GM23248 (cell line): ENCODE results near the gene SF3B6. TPM values are rescaled to one million over a fixed set of nuclear protein-coding genes. Genes with fewer than 3 reads are reported as not detected.

ENCODE experiments used
- DNase-seq: peaks from one replicate; pipeline ENCODE4 v3.0.0-alpha.2; 2015
- H2AFZ ChIP-seq: fragments of 200-600 bp; sonication (generic); 2 replicates; pipeline ENCODE4 v1.6.1; 2016; ENCODE audit warnings: antibody characterized with exemption
- H3F3A ChIP-seq: fragments of 200-600 bp; sonication (generic); 2 replicates; pipeline ENCODE4 v1.6.1; 2016; ENCODE audit warnings: mild to moderate bottlenecking, antibody characterized with exemption, mixed run types; ENCODE audit not compliant: insufficient read depth
- H3K27ac ChIP-seq: fragments of 200-600 bp; sonication (generic); 2 replicates; pipeline ENCODE4 v1.5.1; 2016; ENCODE audit warnings: mild to moderate bottlenecking
- H3K27me3 ChIP-seq: fragments of 200-600 bp; sonication (generic); replicated peaks from 2 replicates; pipeline ENCODE4 v1.6.1; 2016; ENCODE audit warnings: mild to moderate bottlenecking; ENCODE audit not compliant: insufficient read depth
- H3K36me3 ChIP-seq: fragments of 200-600 bp; sonication (generic); 2 replicates; pipeline ENCODE4 v1.6.1; 2016; ENCODE audit warnings: low read depth, mild to moderate bottlenecking
- H3K4me1 ChIP-seq: fragments of 200-600 bp; sonication (generic); 2 replicates; pipeline ENCODE4 v1.6.1; 2016; ENCODE audit warnings: mild to moderate bottlenecking; ENCODE audit not compliant: insufficient read depth
- H3K4me2 ChIP-seq: fragments of 200-600 bp; sonication (generic); one replicate; pipeline ENCODE4 v1.6.1; 2016; ENCODE audit warnings: mild to moderate bottlenecking; ENCODE audit not compliant: unreplicated experiment
- H3K4me3 ChIP-seq: fragments of 200-600 bp; sonication (generic); 2 replicates; pipeline ENCODE4 v1.5.1; 2016; ENCODE audit warnings: mild to moderate bottlenecking
- H3K79me2 ChIP-seq: fragments of 200-600 bp; sonication (generic); 2 replicates; pipeline ENCODE4 v1.6.1; 2016; ENCODE audit warnings: mild to moderate bottlenecking; ENCODE audit not compliant: insufficient read depth
- H3K9ac ChIP-seq: fragments of 200-600 bp; sonication (generic); 2 replicates; pipeline ENCODE4 v1.6.1; 2016; ENCODE audit warnings: mild to moderate bottlenecking
- H3K9me2 ChIP-seq: fragments of 200-600 bp; sonication (generic); 2 replicates; pipeline ENCODE4 v1.6.1; 2016; ENCODE audit warnings: mixed run types, mild to moderate bottlenecking, moderate library complexity; ENCODE audit not compliant: insufficient read depth
- H3K9me3 ChIP-seq: fragments of 200-600 bp; sonication (generic); one replicate; pipeline ENCODE4 v1.6.1; 2017; ENCODE audit warnings: low read depth
- H4K20me1 ChIP-seq: fragments of 200-600 bp; sonication (generic); 2 replicates; pipeline ENCODE4 v1.6.0; 2016; ENCODE audit not compliant: insufficient read depth
- EZH2 ChIP-seq: fragments of 200-600 bp; sonication (generic); IDR thresholded peaks from 2 replicates; pipeline ENCODE4 v1.6.1; 2018; ENCODE audit warnings: antibody characterized with exemption, mild to moderate bottlenecking; ENCODE audit not compliant: insufficient read depth, poor library complexity, severe bottlenecking
- EZH2phosphoT487 ChIP-seq: fragments of 200-600 bp; sonication (generic); IDR thresholded peaks from 2 replicates; pipeline ENCODE4 v1.6.1; 2018; ENCODE audit warnings: antibody characterized with exemption, moderate library complexity, mild to moderate bottlenecking, low read depth; ENCODE audit not compliant: insufficient read depth
- WGBS, 2 experiments: methylation state at CpG; one replicate each; pipeline ENCODE4 v1.1.6; 2015 to 2017; ENCODE audit warnings: low lambda C conversion rate in 2 of 2, low coverage in 1 of 2; ENCODE audit errors: missing lambda C conversion rate in 2 of 2; 5-methylcytosine and 5-hydroxymethylcytosine counted together
- in situ Hi-C: fragments of 300-500 bp; cut with MboI; formaldehyde crosslinking; loops from 2 replicates; pipeline ENCODE4 v1.15.0; 2020
- polyA plus RNA-seq: library from polyadenylated mRNA; unstranded; fragments of >200 nt; fragmentation: Nextera tagmentation; extraction: Ambion mirVana; gene quantifications from 2 replicates; pipeline ENCODE4 v1.2.1, GENCODE V29; 2016
- total RNA-seq: library from RNA; depleted of rRNA; stranded (reverse); fragments of >200 nt; shearing (Covaris generic); gene quantifications from 2 replicates; pipeline ENCODE4 v1.2.3, GENCODE V29; 2014

Gene SF3B6
- total and polyA plus RNA-seq, 2 experiments from 2014 or later = 101 to 287 TPM

DNA sequence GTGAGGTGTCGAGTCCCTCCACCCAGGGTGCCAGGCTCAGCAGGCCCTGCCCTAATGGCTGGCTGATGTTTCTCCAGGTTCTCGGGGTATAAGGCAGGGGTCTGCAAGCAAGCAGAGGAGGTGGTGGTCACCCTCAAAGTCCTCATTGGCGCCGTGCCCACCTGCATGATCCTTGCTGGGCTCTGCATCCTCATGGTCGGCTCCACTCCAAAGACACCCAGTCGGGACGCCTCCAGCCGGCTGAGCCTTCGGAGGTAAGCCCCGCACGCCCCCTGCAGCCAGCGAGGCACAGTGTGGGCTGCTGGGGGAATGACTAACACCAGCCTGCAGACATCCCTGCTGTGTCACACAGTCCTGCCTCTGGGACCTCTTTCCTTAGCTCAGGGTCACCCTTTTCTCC is 52.1 kb downstream of the SF3B6 start:
- Histone ChIP-seq H3K9ac (no peak overlapping the region), H3K9me3 (no peaks in the 10 kb centered on the region), H4K20me1 (no peaks in the 10 kb centered on the region), H3K4me3 (no peak overlapping the region), H3K27ac (no peak overlapping the region), H3K36me3 (no peaks in the 10 kb centered on the region), H3K4me2 (no peak overlapping the region), H3K9me2 (no peaks in the 10 kb centered on the region), H3K4me1 (peaks cover 4% of the 10 kb centered on the region; the same call in 1 of the 2 replicates), H3K27me3 (no peaks in the 10 kb centered on the region), H3K79me2 (no peaks in the 10 kb centered on the region), H3F3A (no peaks in the 10 kb centered on the region), H2AFZ (no peak overlapping the region)
- in situ Hi-C loops = no loop called here
- WGBS, 2 experiments = 48 to 51% methylated on average over 11 to 12 of the region's 12 CpGs
- peak; percentile 63 for DNase-seq
- TF ChIP-seq EZH2phosphoT487 (no peak), EZH2 (no peak)

DNA sequence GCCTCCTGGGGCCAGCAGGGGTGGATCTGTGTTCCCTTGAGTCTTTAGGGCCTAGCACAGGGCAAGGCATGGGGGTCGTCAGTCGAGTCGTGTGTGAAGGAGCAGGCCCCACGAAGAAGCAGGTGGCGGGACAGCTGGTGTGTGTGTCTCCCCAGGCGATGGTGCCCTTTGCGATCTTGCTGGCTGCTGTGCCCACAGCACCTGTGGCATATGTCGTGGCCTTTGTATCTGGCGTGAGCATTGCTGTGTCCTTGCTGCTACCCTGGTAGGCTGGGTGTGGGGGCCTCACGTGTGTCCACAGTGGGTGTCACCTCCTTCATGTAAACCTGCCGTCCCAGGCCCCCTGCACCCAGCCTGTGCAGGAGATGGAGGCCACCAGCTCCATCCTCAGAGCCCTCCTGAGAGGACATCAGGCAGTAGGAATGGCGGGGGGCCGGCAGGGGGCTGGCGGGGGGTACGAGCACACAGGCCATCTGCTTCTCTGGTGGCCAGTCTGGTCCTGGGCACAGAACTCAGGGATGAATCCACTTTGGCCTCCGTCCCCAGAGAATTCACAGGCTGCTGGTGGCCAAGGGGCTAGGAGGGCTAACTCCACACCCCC is 53.1 kb downstream of the SF3B6 start:
- no peaks in the 10 kb centered on the region for H3F3A ChIP-seq
- H3K9me3 ChIP-seq = no peaks in the 10 kb centered on the region
- H3K27ac ChIP-seq = no peak overlapping the region
- no peak for DNase-seq
- no peak overlapping the region for H2AFZ ChIP-seq
- 87 to 93% methylated on average over 15 to 16 of the region's 16 CpGs for WGBS, 2 experiments
- H3K9me2 ChIP-seq = no peaks in the 10 kb centered on the region
- no peak overlapping the region for H3K4me2 ChIP-seq
- TF ChIP-seq EZH2phosphoT487 (no peak), EZH2 (no peak)
- no peak overlapping the region for H3K4me3 ChIP-seq
- no peaks in the 10 kb centered on the region for H3K36me3 ChIP-seq
- H4K20me1 ChIP-seq = no peaks in the 10 kb centered on the region
- in situ Hi-C loops = no loop called here
- no peaks in the 10 kb centered on the region for H3K27me3 ChIP-seq
- H3K4me1 ChIP-seq = peaks cover 4% of the 10 kb centered on the region; the same call in 1 of the 2 replicates
- H3K79me2 ChIP-seq = no peaks in the 10 kb centered on the region
- H3K9ac ChIP-seq = no peak overlapping the region

DNA sequence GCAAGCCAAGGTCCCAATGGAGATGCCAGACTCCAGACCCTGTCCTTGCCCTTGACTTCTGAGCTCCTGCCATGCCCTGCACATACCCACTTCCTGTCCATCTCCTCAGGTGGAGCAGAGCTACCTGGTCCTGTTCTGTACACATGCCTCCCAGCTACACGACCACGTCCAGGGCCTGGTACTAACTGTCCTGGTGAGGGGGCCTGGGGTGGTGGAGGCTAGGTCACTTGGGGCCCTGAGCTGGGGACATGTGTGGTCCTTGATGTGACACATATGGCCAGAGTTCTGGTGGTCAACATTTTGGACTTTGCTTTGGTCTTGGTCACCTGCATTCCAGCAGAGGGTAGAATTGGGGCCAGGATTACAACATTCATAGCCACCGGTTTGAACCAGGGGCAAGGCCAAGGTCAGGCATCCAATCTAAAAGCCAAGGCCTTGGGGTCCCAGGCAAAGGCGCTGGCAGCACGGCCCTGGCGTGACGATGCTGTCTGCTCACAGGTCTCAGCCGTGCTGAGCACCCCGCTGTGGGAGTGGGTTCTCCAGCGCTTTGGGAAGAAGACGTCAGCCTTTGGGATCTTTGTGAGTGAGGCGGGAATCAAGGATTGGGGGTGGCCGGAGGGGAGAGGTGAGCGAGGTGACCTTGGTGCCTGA is 53.7 kb downstream of the SF3B6 start:
- TF ChIP-seq EZH2phosphoT487 (no peak), EZH2 (no peak)
- H3K9me2 ChIP-seq = no peaks in the 10 kb centered on the region
- no peak overlapping the region for H3K4me2 ChIP-seq
- H3K4me1 ChIP-seq = peaks cover 4% of the 10 kb centered on the region; the same call in 1 of the 2 replicates
- in situ Hi-C loops = no loop called here
- H4K20me1 ChIP-seq = no peaks in the 10 kb centered on the region
- no peaks in the 10 kb centered on the region for H3K36me3 ChIP-seq
- no peak overlapping the region for H3K9ac ChIP-seq
- 89 to 91% methylated on average over 12 to 14 of the region's 14 CpGs for WGBS, 2 experiments
- H3K27ac ChIP-seq = no peak overlapping the region
- no peaks in the 10 kb centered on the region for H3K79me2 ChIP-seq
- no peak overlapping the region for H3K4me3 ChIP-seq
- no peaks in the 10 kb centered on the region for H3F3A ChIP-seq
- H2AFZ ChIP-seq = no peak overlapping the region
- H3K27me3 ChIP-seq = no peaks in the 10 kb centered on the region
- H3K9me3 ChIP-seq = no peaks in the 10 kb centered on the region
- no peak for DNase-seq

DNA sequence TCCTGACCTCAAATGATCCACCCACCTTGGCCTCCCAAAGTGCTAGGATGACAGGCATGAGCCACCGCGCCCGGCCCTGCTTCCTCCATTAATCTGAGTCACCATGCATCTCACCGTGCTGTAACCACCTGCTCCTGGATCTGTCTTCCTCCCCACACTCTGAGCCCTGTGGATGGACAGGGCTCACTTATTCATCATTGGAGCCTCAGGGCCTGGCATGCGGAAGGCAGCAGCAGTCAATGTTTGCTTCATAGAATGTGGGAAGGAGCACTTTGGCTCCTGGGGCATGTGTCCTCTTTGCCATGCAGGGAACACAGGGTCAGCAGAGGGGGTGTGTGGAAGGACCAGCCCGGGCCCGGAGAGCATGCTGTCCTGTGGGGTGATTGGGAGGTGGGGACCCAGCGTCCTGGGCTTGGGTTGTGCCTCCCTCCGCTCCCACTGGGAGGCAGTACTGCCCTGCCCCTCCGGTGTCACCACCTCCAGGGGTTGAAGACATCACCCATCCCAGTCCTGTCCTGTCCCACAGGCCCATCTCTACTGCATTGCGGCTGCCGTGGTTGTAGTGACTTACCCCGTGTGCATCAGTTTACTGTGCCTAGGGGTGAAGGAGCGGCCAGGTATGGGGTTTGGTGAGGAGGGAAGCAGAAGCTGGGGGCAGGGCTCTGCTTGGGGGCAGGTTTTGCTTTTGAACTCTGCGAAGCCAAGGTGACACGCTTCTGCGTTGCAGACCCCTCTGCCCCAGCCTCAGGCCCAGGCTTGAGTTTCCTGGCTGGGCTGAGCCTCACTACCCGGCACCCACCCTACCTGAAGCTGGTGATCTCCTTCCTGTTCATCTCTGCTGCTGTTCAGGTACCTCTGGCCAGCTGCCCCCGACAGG is 54.8 kb downstream of the SF3B6 start:
- peak; percentile 19 for DNase-seq
- H3K9me3 ChIP-seq = no peaks in the 10 kb centered on the region
- no peaks in the 10 kb centered on the region for H3F3A ChIP-seq
- no peaks in the 10 kb centered on the region for H3K27me3 ChIP-seq
- H3K4me3 ChIP-seq = no peak overlapping the region
- H2AFZ ChIP-seq = no peak overlapping the region
- H3K4me1 ChIP-seq = peaks cover 4% of the 10 kb centered on the region
- no peak overlapping the region for H3K4me2 ChIP-seq
- WGBS, 2 experiments = 74 to 75% methylated on average over 19 of the region's 19 CpGs
- no peaks in the 10 kb centered on the region for H3K79me2 ChIP-seq
- TF ChIP-seq EZH2 (no peak), EZH2phosphoT487 (no peak)
- H3K9me2 ChIP-seq = no peaks in the 10 kb centered on the region
- no peak overlapping the region for H3K9ac ChIP-seq
- in situ Hi-C loops = no loop called here
- no peaks in the 10 kb centered on the region for H4K20me1 ChIP-seq
- H3K27ac ChIP-seq = no peak overlapping the region
- no peaks in the 10 kb centered on the region for H3K36me3 ChIP-seq
